Measurements from ENCODE around the gene NEU2. TPM values are rescaled to one million over a fixed set of nuclear protein-coding genes. Genes with fewer than 3 reads are reported as not detected.

NEU2 gene
- polyA plus RNA-seq, 6 donors from 2014 or later: not detected

DNA sequence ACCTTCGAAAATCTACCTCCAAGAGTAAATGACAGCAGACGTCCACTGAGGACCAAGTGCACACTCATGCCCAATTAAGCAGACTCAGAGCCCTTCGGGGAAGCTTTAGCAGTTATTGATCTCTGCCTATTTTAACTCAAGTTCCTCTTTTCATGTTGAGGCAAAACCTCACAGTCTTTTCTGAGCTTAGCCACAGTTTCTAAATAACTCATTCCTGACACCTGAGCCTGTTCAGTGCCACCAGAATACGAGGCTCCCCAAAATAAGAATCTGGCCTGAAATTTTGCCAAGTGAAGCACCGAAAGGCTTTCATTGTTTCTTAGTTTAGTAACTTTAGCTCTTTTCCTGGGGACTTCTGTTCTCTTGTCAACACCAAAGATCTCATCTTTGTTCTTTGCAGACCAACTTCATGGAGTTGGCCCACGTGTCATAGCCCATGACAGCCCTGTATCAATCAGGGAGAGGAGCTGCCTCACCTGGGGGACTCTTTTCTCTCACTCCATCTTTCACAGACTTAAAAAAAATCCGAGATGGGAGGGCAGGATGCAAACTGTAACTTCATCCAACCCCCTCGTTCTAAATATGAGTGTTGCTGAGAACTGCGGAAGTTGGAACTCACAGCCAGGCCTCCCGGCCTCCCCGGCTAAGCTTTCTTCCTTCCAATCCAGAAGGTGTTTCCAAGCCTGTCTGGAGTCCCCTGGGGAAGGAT lies 49.9 kb downstream of the NEU2 start:
- Mint-ChIP-seq H3K36me3 (peaks cover 27 to 36% of the 10 kb centered on the region in 2 donors), H3K27me3 (no peaks in the 10 kb centered on the region), H3K4me1 (peaks cover 80 to 98% (median 96%) of the 10 kb centered on the region in 3 donors), H3K4me3 (peak overlapping the region in 7 of 8 donors; percentile 65 to 93 (median 89)), H3K9me3 (no peaks in the 10 kb centered on the region), H3K27ac (peak overlapping the region in 4 of 6 donors; percentile 99 to 100 (median 99))
- DNase-seq: peak; percentile 59
- peak; percentile 44 to 46 for ATAC-seq (ENCODE audit: low read depth in 2 of 2)

- no peak for DNase-seq
- no peaks in the 10 kb centered on the region for H3K9me3 Mint-ChIP-seq
- no peak for ATAC-seq (ENCODE audit: low read depth in 2 of 2)
- H3K4me1 Mint-ChIP-seq: peaks cover 82 to 99% (median 97%) of the 10 kb centered on the region in 3 donors
- peak overlapping the region in 7 of 8 donors; percentile 65 to 93 (median 89) for H3K4me3 Mint-ChIP-seq
- H3K27me3 Mint-ChIP-seq: no peaks in the 10 kb centered on the region
- peak overlapping the region in 4 of 6 donors; percentile 99 to 100 (median 99) for H3K27ac Mint-ChIP-seq
- peaks cover 33 to 36% of the 10 kb centered on the region in 2 donors for H3K36me3 Mint-ChIP-seq
Measured at GRCh38 chr2:233082931-233083755, 50.7 kb downstream of the NEU2 start.

- H3K4me1 Mint-ChIP-seq: peaks cover 88 to 99% (median 99%) of the 10 kb centered on the region in 3 donors
- H3K36me3 Mint-ChIP-seq: peaks cover 39 to 42% of the 10 kb centered on the region in 2 donors
- ATAC-seq (ENCODE audit: low read depth in 2 of 2) (no peak), DNase-seq (no peak)
- no peaks in the 10 kb centered on the region for H3K9me3 Mint-ChIP-seq
- peak overlapping the region in 4 of 6 donors; percentile 99 to 100 (median 99) for H3K27ac Mint-ChIP-seq
- peak overlapping the region in 7 of 8 donors; percentile 65 to 93 (median 89) for H3K4me3 Mint-ChIP-seq
- no peaks in the 10 kb centered on the region for H3K27me3 Mint-ChIP-seq
Measured at GRCh38 chr2:233083782-233084181, 51.3 kb downstream of the NEU2 start.

DNA sequence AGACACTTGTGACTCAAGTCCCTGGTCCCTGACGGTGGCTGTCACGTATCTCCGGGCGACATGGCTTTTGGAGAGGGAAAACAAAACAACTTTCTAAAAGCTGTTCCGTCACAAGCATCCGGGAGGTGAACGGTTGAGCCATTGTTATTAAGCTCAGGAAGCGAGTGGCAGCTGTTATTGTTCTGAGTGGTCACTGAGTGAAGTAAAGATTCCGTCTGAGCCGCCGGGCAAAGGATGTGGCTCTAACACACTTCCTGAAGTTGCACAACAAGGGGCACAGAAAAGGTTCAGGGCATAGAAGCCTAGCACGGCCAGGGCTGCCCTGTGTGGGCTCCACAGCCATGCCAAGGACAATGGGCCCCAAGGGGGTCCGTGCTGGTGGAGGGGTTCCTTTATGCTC lies 52.0 kb downstream of the NEU2 start:
- Mint-ChIP-seq H3K4me3 (peak overlapping the region in 7 of 8 donors; percentile 65 to 93 (median 89)), H3K27ac (peak overlapping the region in 4 of 6 donors; percentile 99 to 100 (median 99)), H3K9me3 (no peaks in the 10 kb centered on the region), H3K4me1 (peaks cover 86 to 99% (median 98%) of the 10 kb centered on the region in 3 donors), H3K27me3 (no peaks in the 10 kb centered on the region), H3K36me3 (peaks cover 34 to 38% of the 10 kb centered on the region in 2 donors)
- DNase-seq (peak; percentile 60), ATAC-seq (ENCODE audit: low read depth in 2 of 2) (peak; percentile 50 to 53)

Other genes starting within 250 kb of the NEU2 start
- gene SNORC, start 162.4 kb upstream of the NEU2 start, polyA plus RNA-seq (ENCODE audit: low read depth in 6 of 6): under 1 TPM in 1 of 6 donors, not detected in 5; 0.12 TPM
- under 1 TPM in 1 of 6 donors, not detected in 5; 0.74 TPM for gene NGEF, start 19.4 kb upstream of the NEU2 start, polyA plus RNA-seq (ENCODE audit: low read depth in 6 of 6)
- gene INPP5D, start 27.7 kb downstream of the NEU2 start, polyA plus RNA-seq (ENCODE audit: low read depth in 6 of 6): 100 to 1,000 TPM in 4 of 6 donors, 10 to 100 TPM in 2; 56.8 to 230 (median 102) TPM
- 10 to 100 TPM in 2 of 6 donors, 1 to 10 TPM in 4; 7.5 to 17.6 (median 9.6) TPM for gene ATG16L1, start 219.0 kb downstream of the NEU2 start, polyA plus RNA-seq (ENCODE audit: low read depth in 6 of 6)